CD14-positive monocyte (primary cell): ENCODE results near the gene CMTM8. TPM values are rescaled to one million over a fixed set of nuclear protein-coding genes. Genes with fewer than 3 reads are reported as not detected.

ENCODE experiments used
- DNase-seq, 3 donors: peaks; one replicate each; pipeline ENCODE4 v3.0.0-alpha.2; 2011 to 2022
- H2AFZ ChIP-seq: 2 replicates; pipeline ENCODE4 v1.6.0; 2012; ENCODE audit warnings: mild to moderate bottlenecking, low read depth, low read length, inconsistent platforms; ENCODE audit not compliant: insufficient read depth, poor library complexity, severe bottlenecking
- H3K27ac ChIP-seq, 2 donors: 1 replicate in 1 of 2; 2 replicates in 1 of 2; pipeline ENCODE4 v1.5.1; 2012 to 2013; ENCODE audit warnings: low read length in 2 of 2, control low read depth in 1 of 2, inconsistent platforms in 1 of 2, low read depth in 1 of 2, mild to moderate bottlenecking in 1 of 2
- H3K27me3 ChIP-seq, 2 donors: one replicate each; pipeline versions ENCODE4 v1.6.0 to v1.6.1; 2011 to 2013; ENCODE audit warnings: low read length in 2 of 2; ENCODE audit not compliant: control insufficient read depth in 2 of 2, insufficient read depth in 2 of 2
- H3K36me3 ChIP-seq, 2 donors: replicated peaks in 1 of 2; 1 replicate in 1 of 2; 2 replicates in 1 of 2; pipeline versions ENCODE4 v1.5.1 to v1.6.1; 2012 to 2013; ENCODE audit warnings: low read length in 2 of 2, control low read depth in 1 of 2, inconsistent platforms in 1 of 2, mild to moderate bottlenecking in 1 of 2; ENCODE audit not compliant: insufficient read depth in 2 of 2, control insufficient read depth in 1 of 2
- H3K4me1 ChIP-seq, 2 donors: 1 replicate in 1 of 2; 2 replicates in 1 of 2; pipeline versions ENCODE4 v1.5.1 to v1.6.1; 2012 to 2013; ENCODE audit warnings: low read length in 2 of 2, control low read depth in 1 of 2, inconsistent platforms in 1 of 2, mild to moderate bottlenecking in 1 of 2, moderate library complexity in 1 of 2; ENCODE audit not compliant: insufficient read depth in 2 of 2, control insufficient read depth in 1 of 2
- H3K4me2 ChIP-seq: replicated peaks from 2 replicates; pipeline ENCODE3; 2012; ENCODE audit warnings: low read length, moderate library complexity, mild to moderate bottlenecking; ENCODE audit not compliant: poor library complexity, severe bottlenecking; ENCODE audit errors: extremely low read depth
- H3K4me3 ChIP-seq, 3 experiments: fragments of 200-600 bp in 1 of 3; sonication (generic) in 1 of 3; replicated peaks in 1 of 3; 1 replicate in 2 of 3; 2 replicates in 1 of 3; pipeline ENCODE4 v1.5.1; 2011 to 2013; ENCODE audit warnings: low read length in 3 of 3, mild to moderate bottlenecking in 3 of 3, control low read depth in 2 of 3, low read depth in 2 of 3, inconsistent platforms in 1 of 3, moderate library complexity in 1 of 3
- H3K79me2 ChIP-seq: 2 replicates; pipeline ENCODE4 v1.6.0; 2012; ENCODE audit warnings: mild to moderate bottlenecking, control low read depth, inconsistent platforms, low read length, moderate library complexity; ENCODE audit not compliant: insufficient read depth
- H3K9ac ChIP-seq: 2 replicates; pipeline ENCODE4 v1.6.0; 2017; ENCODE audit warnings: low read length, mild to moderate bottlenecking; ENCODE audit not compliant: insufficient read depth, poor library complexity, severe bottlenecking
- H3K9me3 ChIP-seq, 2 donors: replicated peaks in 1 of 2; 1 replicate in 1 of 2; 2 replicates in 1 of 2; pipeline versions ENCODE4 v1.5.1 to v1.6.1; 2012 to 2013; ENCODE audit warnings: low read length in 2 of 2, control low read depth in 1 of 2; ENCODE audit not compliant: control insufficient read depth in 1 of 2, insufficient read depth in 1 of 2
- H4K20me1 ChIP-seq: 2 replicates; pipeline ENCODE4 v1.6.0; 2012; ENCODE audit warnings: mild to moderate bottlenecking, low read length, control low read depth, moderate library complexity; ENCODE audit not compliant: insufficient read depth
- H3K27ac Mint-ChIP-seq, 7 donors: one replicate each; pipeline ENCODE4 v1.8.0; 2020; ENCODE audit warnings: mild to moderate bottlenecking in 7 of 7, mixed read lengths in 7 of 7, moderate library complexity in 6 of 7, inconsistent platforms in 2 of 7
- H3K27me3 Mint-ChIP-seq, 3 donors: one replicate each; pipeline ENCODE4 v1.8.0; 2021 to 2022; ENCODE audit warnings: low read depth in 3 of 3, mild to moderate bottlenecking in 3 of 3, mixed read lengths in 3 of 3, moderate library complexity in 3 of 3, inconsistent platforms in 1 of 3
- H3K36me3 Mint-ChIP-seq, 2 donors: one replicate each; pipeline ENCODE4 v1.8.0; 2020; ENCODE audit warnings: mixed read lengths in 2 of 2, inconsistent platforms in 1 of 2, mild to moderate bottlenecking in 1 of 2
- H3K4me1 Mint-ChIP-seq: one replicate; pipeline ENCODE4 v1.8.0; 2020; ENCODE audit warnings: mild to moderate bottlenecking, mixed read lengths
- H3K4me3 Mint-ChIP-seq, 2 donors: one replicate each; pipeline ENCODE4 v1.8.0; 2020; ENCODE audit warnings: mild to moderate bottlenecking in 2 of 2, mixed read lengths in 2 of 2, moderate library complexity in 1 of 2
- H3K9me3 Mint-ChIP-seq, 7 donors: one replicate each; pipeline ENCODE4 v1.8.0; 2020 to 2022; ENCODE audit warnings: mixed read lengths in 7 of 7, mild to moderate bottlenecking in 6 of 7, moderate library complexity in 6 of 7, inconsistent platforms in 2 of 7
- WGBS: methylation state at CpG from one replicate; pipeline ENCODE4 v1.1.5; 2013; ENCODE audit warnings: missing lambda C conversion rate; ENCODE audit not compliant: insufficient coverage; 5-methylcytosine and 5-hydroxymethylcytosine counted together
- intact Hi-C, 2 donors: fragments of 100-400 bp; cut with micrococcal nuclease; formaldehyde crosslinking; loops; one replicate each; pipeline versions ENCODE4 v1.15.0 to v1.15.1; 2023
- polyA plus RNA-seq, 3 donors: library from polyadenylated mRNA; depleted of rRNA in 1 of 3; unstranded in 2 of 3; stranded (reverse) in 1 of 3; fragments of 300-500 nt in 2 of 3; fragments of >200 nt in 1 of 3; fragmentation: Illumina TruSeq in 2 of 3; gene quantifications; 1 replicate in 2 of 3; 2 replicates in 1 of 3; pipeline ENCODE4 v1.2.3, GENCODE V29; 2012 to 2021
- TF ChIP-seq, protein P1 (sequence below): fragments of 200-600 bp; IDR thresholded peaks from one replicate; pipeline ENCODE4 v1.8.0; 2022; ENCODE audit warnings: antibody characterized with exemption, mild to moderate bottlenecking

Gene CMTM8
- polyA plus RNA-seq, 3 donors = 0.46 to 2.5 (median 0.94) TPM

GRCh38 chr3:32379831-32380500 lies 141.5 kb downstream of the CMTM8 start:
- peaks cover 2 to 4% (median 2%) of the 10 kb centered on the region in 3 donors for H3K27me3 Mint-ChIP-seq
- intact Hi-C loops = loop anchor here in 1 of 2 donors (5.0 to 10.0 kb wide), 3 partner anchors 55 to 285 kb away; no protein-coding TSS in a partner anchor
- WGBS = 57% methylated on average over 5 of the region's 10 CpGs

GRCh38 chr3:32381922-32382321 lies 143.4 kb downstream of the CMTM8 start:
- Mint-ChIP-seq H3K36me3 (no peaks in the 10 kb centered on the region), H3K4me3 (no peak overlapping the region), H3K4me1 (peaks cover 22% of the 10 kb centered on the region), H3K9me3 (no peaks in the 10 kb centered on the region), H3K27ac (no peak overlapping the region), H3K27me3 (peaks cover 2 to 4% (median 2%) of the 10 kb centered on the region in 3 donors)
- Histone ChIP-seq H3K27ac (no peak overlapping the region), H3K36me3 (no peaks in the 10 kb centered on the region), H3K4me3 (no peak overlapping the region), H3K79me2 (no peaks in the 10 kb centered on the region), H3K9ac (no peak overlapping the region), H3K27me3 (no peaks in the 10 kb centered on the region), H2AFZ (no peak overlapping the region), H4K20me1 (no peaks in the 10 kb centered on the region), H3K4me1 (peaks cover 10 to 18% of the 10 kb centered on the region in 2 donors), H3K4me2 (no peak overlapping the region), H3K9me3 (no peaks in the 10 kb centered on the region)
- TF ChIP-seq, protein P1, sequence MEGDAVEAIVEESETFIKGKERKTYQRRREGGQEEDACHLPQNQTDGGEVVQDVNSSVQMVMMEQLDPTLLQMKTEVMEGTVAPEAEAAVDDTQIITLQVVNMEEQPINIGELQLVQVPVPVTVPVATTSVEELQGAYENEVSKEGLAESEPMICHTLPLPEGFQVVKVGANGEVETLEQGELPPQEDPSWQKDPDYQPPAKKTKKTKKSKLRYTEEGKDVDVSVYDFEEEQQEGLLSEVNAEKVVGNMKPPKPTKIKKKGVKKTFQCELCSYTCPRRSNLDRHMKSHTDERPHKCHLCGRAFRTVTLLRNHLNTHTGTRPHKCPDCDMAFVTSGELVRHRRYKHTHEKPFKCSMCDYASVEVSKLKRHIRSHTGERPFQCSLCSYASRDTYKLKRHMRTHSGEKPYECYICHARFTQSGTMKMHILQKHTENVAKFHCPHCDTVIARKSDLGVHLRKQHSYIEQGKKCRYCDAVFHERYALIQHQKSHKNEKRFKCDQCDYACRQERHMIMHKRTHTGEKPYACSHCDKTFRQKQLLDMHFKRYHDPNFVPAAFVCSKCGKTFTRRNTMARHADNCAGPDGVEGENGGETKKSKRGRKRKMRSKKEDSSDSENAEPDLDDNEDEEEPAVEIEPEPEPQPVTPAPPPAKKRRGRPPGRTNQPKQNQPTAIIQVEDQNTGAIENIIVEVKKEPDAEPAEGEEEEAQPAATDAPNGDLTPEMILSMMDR = no peak
- WGBS = 90% methylated on average over 7 of the region's 7 CpGs
- no peak for DNase-seq
- intact Hi-C loops = no loop called here

More at GRCh38 chr3:32379831-32380500, 141.5 kb downstream of the CMTM8 start:
- peaks cover 16% of the 10 kb centered on the region for H3K4me1 Mint-ChIP-seq
- Histone ChIP-seq H2AFZ (no peak overlapping the region), H3K79me2 (no peaks in the 10 kb centered on the region), H4K20me1 (no peaks in the 10 kb centered on the region), H3K9me3 (no peaks in the 10 kb centered on the region), H3K4me1 (peaks cover 4 to 10% of the 10 kb centered on the region in 2 donors), H3K4me3 (no peak overlapping the region), H3K36me3 (no peaks in the 10 kb centered on the region), H3K4me2 (no peak overlapping the region), H3K27me3 (no peaks in the 10 kb centered on the region), H3K9ac (no peak overlapping the region), H3K27ac (no peak overlapping the region)
- TF ChIP-seq, protein P1 = no peak
- H3K9me3 Mint-ChIP-seq = no peaks in the 10 kb centered on the region
- H3K27ac Mint-ChIP-seq = no peak overlapping the region
- H3K36me3 Mint-ChIP-seq = no peaks in the 10 kb centered on the region
- DNase-seq = peak in 1 of 3 donors; percentile 27
- peak overlapping the region in 1 of 2 donors; percentile 2 for H3K4me3 Mint-ChIP-seq
